GM19043 (cell line): ENCODE measurements around the gene LAPTM4A.
A peak's percentile ranks its signal among the peaks of the same experiment; 100 is the strongest.

Source experiments
- ATAC-seq: cut with Tn5 transposase; IDR thresholded peaks from one replicate; pipeline ENCODE4 v1.9.1; 2021; ENCODE audit warnings: low read depth; ENCODE audit not compliant: unreplicated experiment

LAPTM4A gene

DNA sequence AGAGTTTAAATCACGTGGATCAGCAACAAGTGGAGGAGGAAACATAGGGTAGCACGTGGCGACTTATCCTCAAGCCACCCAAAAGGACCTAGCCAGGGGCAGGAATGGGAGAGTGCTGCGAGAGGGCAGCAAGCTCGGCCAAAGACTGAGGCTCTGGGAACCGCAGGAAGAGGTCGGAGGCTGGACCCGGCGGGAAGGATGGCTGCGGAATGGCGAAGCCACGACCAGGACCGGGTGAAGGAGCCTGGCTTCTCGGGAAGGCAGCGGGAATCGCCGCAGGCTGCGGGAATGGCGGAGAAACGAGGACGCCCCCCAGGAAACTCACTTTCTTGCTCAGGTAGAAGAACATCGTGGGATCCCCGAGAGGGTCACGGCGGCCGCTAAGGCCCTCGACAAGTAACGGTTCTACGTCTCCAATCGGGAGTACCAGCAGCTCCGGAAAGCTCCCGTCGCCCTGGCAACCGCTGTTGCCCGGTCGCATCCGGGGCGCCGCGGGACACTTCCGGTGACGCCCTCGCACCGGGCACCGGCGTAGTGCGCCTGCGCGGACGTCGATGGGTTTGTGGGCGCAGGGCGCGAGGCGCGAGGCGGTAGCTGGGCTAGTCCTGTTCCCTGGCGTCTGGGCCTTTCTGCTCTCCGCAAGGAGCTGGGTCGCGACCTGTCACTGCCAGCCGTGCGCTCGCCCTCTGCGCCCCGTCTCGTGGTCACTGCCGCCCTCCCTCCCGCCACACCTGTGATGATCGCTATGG, 61.6 kb downstream of the LAPTM4A start, which contains the start of gene WDR35:
Gene WDR35 (minus strand): TSS at position 439 of the 749 bp plus-strand sequence. CDS start 90 bp downstream, at position 349.
- peak; percentile 89 for ATAC-seq

GRCh38 chr2:19989342-19989666, 62.1 kb downstream of the LAPTM4A start:
- ATAC-seq, result no peak

DNA sequence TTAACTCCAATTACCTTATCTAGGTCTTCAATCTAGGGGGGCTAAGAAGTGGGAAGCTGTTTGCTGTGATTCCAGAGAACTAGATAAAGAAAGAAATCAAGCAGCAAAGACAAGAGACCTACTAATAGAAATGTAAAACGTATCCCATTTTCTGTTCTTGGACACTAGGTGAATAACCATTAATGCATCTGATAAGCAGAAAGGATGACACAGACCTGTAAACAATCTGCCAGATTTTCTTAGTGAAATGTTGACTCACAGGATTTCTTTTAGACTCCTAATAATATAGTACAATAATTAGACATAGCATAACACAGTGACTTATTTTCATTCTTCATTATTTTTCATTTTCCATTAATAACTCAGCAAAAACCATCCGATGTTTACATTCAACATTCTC, 62.8 kb downstream of the LAPTM4A start:
- ATAC-seq, result no peak

DNA sequence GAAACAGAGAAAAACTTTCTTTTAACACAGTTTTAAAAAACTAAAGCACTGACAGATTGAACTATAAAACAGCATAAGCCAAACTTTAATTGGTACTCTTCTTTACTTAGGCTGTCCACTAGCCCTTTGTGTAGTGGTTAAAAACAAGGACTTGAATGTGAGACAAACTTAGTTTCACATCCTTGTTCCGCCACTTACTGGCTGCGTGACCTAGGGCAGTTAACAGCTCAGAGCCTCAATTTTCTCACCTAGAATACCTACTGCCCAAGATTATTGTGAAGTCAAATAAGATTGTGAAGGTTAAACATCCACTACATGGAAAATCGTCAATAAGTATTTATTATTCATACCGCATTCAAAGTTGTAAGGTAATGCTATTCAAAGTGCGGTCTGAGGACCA, 63.5 kb downstream of the LAPTM4A start:
- ATAC-seq, result peak; percentile 82
